Motor neuron (in vitro differentiated cells): ENCODE results near the gene ZBTB16. TPM values are rescaled to one million over a fixed set of nuclear protein-coding genes. Genes with fewer than 3 reads are reported as not detected.

Source experiments
- ATAC-seq, 8 experiments: fragments of 200-7000 bp; cut with Tn5 transposase; replicated peaks in 6 of 8; 2 replicates each; pipeline ENCODE4 v1.8.0; 2021; ENCODE audit warnings: mild to moderate bottlenecking in 8 of 8, moderate library complexity in 8 of 8
- H3K27ac ChIP-seq, 2 donors: fragments of 250-450 bp; sonication (Bioruptor Pico); 2 replicates each; pipeline ENCODE4 v1.9.0; 2021; ENCODE audit warnings: antibody characterized with exemption in 2 of 2, mild to moderate bottlenecking in 2 of 2, moderate library complexity in 1 of 2
- H3K4me1 ChIP-seq, 2 donors: fragments of 250-450 bp; sonication (Bioruptor Pico); replicated peaks in 1 of 2; 2 replicates each; pipeline ENCODE4 v1.6.1; 2021; ENCODE audit warnings: antibody characterized with exemption in 2 of 2, mild to moderate bottlenecking in 2 of 2, moderate library complexity in 1 of 2
- H3K4me3 ChIP-seq, 5 donors: fragments of 250-450 bp; sonication (Bioruptor Pico); 2 replicates each; pipeline ENCODE4 v1.9.0; 2021; ENCODE audit warnings: antibody characterized with exemption in 5 of 5, mild to moderate bottlenecking in 5 of 5, moderate library complexity in 4 of 5
- WGBS, 10 experiments: fragments of 450-650 bp; shearing (Covaris generic); methylation state at CpG; one replicate each; pipeline ENCODE4 v1.0.0; 2022; 5-methylcytosine and 5-hydroxymethylcytosine counted together
- in situ Hi-C, 9 experiments: fragments of 400-800 bp; cut with MboI; loops; one replicate each; pipeline ENCODE4 v1.15.0; 2021; ENCODE audit warnings: low sequenced_read_pairs in 9 of 9, low pct_unique_long_range_greater_than_20kb in 2 of 9; ENCODE audit not compliant: unreplicated experiment in 9 of 9
- total RNA-seq, 8 experiments: library from RNA; unstranded; fragments of 300-600 nt; gene quantifications; 2 replicates each; pipeline versions ENCODE4 v1.2.3 to v1.2.4, GENCODE V29; 2022

ZBTB16 gene
- total RNA-seq, 8 experiments from 2014 or later: 0.07 to 26.6 (median 7.3) TPM; not detected in 1

GRCh38 chr11:114173843-114174242, 114.3 kb downstream of the ZBTB16 start:
- Histone ChIP-seq H3K4me3 (no peak overlapping the region), H3K4me1 (peaks cover 54 to 61% of the 10 kb centered on the region in 2 donors), H3K27ac (no peak overlapping the region)
- 20 to 88% (median 62%) methylated on average over 1 to 5 of the region's 5 CpGs for WGBS, 10 experiments
- no peak for ATAC-seq
- in situ Hi-C loops: loop anchor here in 1 of 9 experiments (25.0 kb wide), 1 partner anchor 112 kb away; the partner anchor contains the start of gene ZBTB16

GRCh38 chr11:114174712-114175495, 115.4 kb downstream of the ZBTB16 start:
- in situ Hi-C loops: loop anchor here in 1 of 9 experiments (25.0 kb wide), 1 partner anchor 113 kb away; the partner anchor contains the start of gene ZBTB16
- Histone ChIP-seq H3K4me1 (peaks cover 54 to 61% of the 10 kb centered on the region in 2 donors), H3K4me3 (no peak overlapping the region), H3K27ac (no peak overlapping the region)
- 31 to 100% (median 70%) methylated on average over 1 to 2 of the region's 3 CpGs; no CpG with 5 or more reads in 4 of the 10 experiments for WGBS, 10 experiments
- no peak for ATAC-seq

GRCh38 chr11:114175706-114176105, 116.2 kb downstream of the ZBTB16 start:
- ATAC-seq: no peak
- WGBS, 10 experiments: 17 to 100% (median 67%) methylated on average over 1 to 6 of the region's 6 CpGs; no CpG with 5 or more reads in 4 of the 10 experiments
- H3K4me1 ChIP-seq: peaks cover 51 to 54% of the 10 kb centered on the region in 2 donors
- H3K4me3 ChIP-seq: no peak overlapping the region
- H3K27ac ChIP-seq: no peak overlapping the region
- in situ Hi-C loops: no loop called here

- 20 to 100% (median 67%) methylated on average over 1 to 8 of the region's 8 CpGs; no CpG with 5 or more reads in 3 of the 10 experiments for WGBS, 10 experiments
- H3K4me1 ChIP-seq: peaks cover 45 to 48% of the 10 kb centered on the region in 2 donors
- in situ Hi-C loops: no loop called here
Observed at GRCh38 chr11:114176321-114176720, 116.8 kb downstream of the ZBTB16 start.

GRCh38 chr11:114178656-114179055, 119.1 kb downstream of the ZBTB16 start:
- WGBS, 10 experiments: 80 to 100% (median 100%) methylated on average over 1 of the region's 1 CpG; no CpG with 5 or more reads in 6 of the 10 experiments
- Histone ChIP-seq H3K27ac (no peak overlapping the region), H3K4me3 (no peak overlapping the region), H3K4me1 (peaks cover 35 to 38% of the 10 kb centered on the region in 2 donors)
- no peak for ATAC-seq
- in situ Hi-C loops: no loop called here

More at GRCh38 chr11:114176321-114176720, 116.8 kb downstream of the ZBTB16 start:
- H3K27ac ChIP-seq: no peak overlapping the region
- H3K4me3 ChIP-seq: no peak overlapping the region
- ATAC-seq: no peak

- H3K4me1 ChIP-seq: peaks cover 32 to 39% of the 10 kb centered on the region in 2 donors
- ATAC-seq: no peak
- in situ Hi-C loops: no loop called here
- H3K4me3 ChIP-seq: no peak overlapping the region
- WGBS, 10 experiments: 0 to 100% (median 83%) methylated on average over 1 to 4 of the region's 5 CpGs; no CpG with 5 or more reads in 2 of the 10 experiments
- no peak overlapping the region for H3K27ac ChIP-seq
Observed at GRCh38 chr11:114179234-114179941, 119.9 kb downstream of the ZBTB16 start.

- Histone ChIP-seq H3K4me1 (peaks cover 32 to 39% of the 10 kb centered on the region in 2 donors), H3K27ac (no peak overlapping the region), H3K4me3 (no peak overlapping the region)
- in situ Hi-C loops: no loop called here
- 20 to 100% (median 73%) methylated on average over 1 to 5 of the region's 7 CpGs; no CpG with 5 or more reads in 3 of the 10 experiments for WGBS, 10 experiments
- ATAC-seq: peak in 4 of 8 experiments; percentile 26 to 88 (median 46)
Observed at GRCh38 chr11:114180301-114181055, 121.0 kb downstream of the ZBTB16 start.

GRCh38 chr11:114181195-114181594, 121.7 kb downstream of the ZBTB16 start:
- Histone ChIP-seq H3K4me1 (peaks cover 32 to 39% of the 10 kb centered on the region in 2 donors), H3K27ac (no peak overlapping the region), H3K4me3 (no peak overlapping the region)
- no peak for ATAC-seq
- in situ Hi-C loops: no loop called here
- WGBS, 10 experiments: 20 to 100% (median 52%) methylated on average over 1 to 3 of the region's 3 CpGs; no CpG with 5 or more reads in 5 of the 10 experiments

GRCh38 chr11:114181752-114182151, 122.2 kb downstream of the ZBTB16 start:
- Histone ChIP-seq H3K4me1 (peaks cover 32 to 39% of the 10 kb centered on the region in 2 donors), H3K4me3 (no peak overlapping the region), H3K27ac (no peak overlapping the region)
- 20 to 100% (median 80%) methylated on average over 1 to 5 of the region's 8 CpGs; no CpG with 5 or more reads in 5 of the 10 experiments for WGBS, 10 experiments
- ATAC-seq: no peak
- in situ Hi-C loops: no loop called here

- in situ Hi-C loops: no loop called here
- H3K27ac ChIP-seq: peak overlapping the region; percentile 80 to 81
- H3K4me3 ChIP-seq: no peak overlapping the region
- peaks cover 32 to 39% of the 10 kb centered on the region in 2 donors for H3K4me1 ChIP-seq
- ATAC-seq: peak in 5 of 8 experiments; percentile 80 to 88 (median 83)
- 18 to 100% (median 44%) methylated on average over 2 to 8 of the region's 11 CpGs; no CpG with 5 or more reads in 1 of the 10 experiments for WGBS, 10 experiments
Observed at GRCh38 chr11:114182471-114183043, 123.0 kb downstream of the ZBTB16 start.

- ATAC-seq: peak in 5 of 8 experiments; percentile 71 to 84 (median 81)
- 0 to 73% (median 20%) methylated on average over 1 to 6 of the region's 15 CpGs; no CpG with 5 or more reads in 3 of the 10 experiments for WGBS, 10 experiments
- Histone ChIP-seq H3K27ac (peak overlapping the region; percentile 80 to 81), H3K4me1 (peaks cover 32 to 35% of the 10 kb centered on the region in 2 donors), H3K4me3 (no peak overlapping the region)
- in situ Hi-C loops: no loop called here
Observed at GRCh38 chr11:114183044-114183511, 123.6 kb downstream of the ZBTB16 start.

- Histone ChIP-seq H3K4me1 (peaks cover 16 to 21% of the 10 kb centered on the region in 2 donors), H3K27ac (no peak overlapping the region), H3K4me3 (no peak overlapping the region)
- in situ Hi-C loops: no loop called here
- ATAC-seq: no peak
- WGBS, 10 experiments: 0 to 100% (median 46%) methylated on average over 1 to 5 of the region's 6 CpGs; no CpG with 5 or more reads in 3 of the 10 experiments
Observed at GRCh38 chr11:114185436-114185835, 125.9 kb downstream of the ZBTB16 start.
